Endodermal cell (in vitro differentiated cells): Measurements from ENCODE around the gene MYCL. TPM values are rescaled to one million over a fixed set of nuclear protein-coding genes. Genes with fewer than 3 reads are reported as not detected.

Experiments
- DNase-seq: peaks from one replicate; pipeline ENCODE4 v3.0.0-alpha.2; 2017
- H3K27ac ChIP-seq: 2 replicates; pipeline ENCODE4 v1.5.1; 2013; ENCODE audit warnings: mild to moderate bottlenecking, low read depth, low read length, moderate library complexity
- H3K27me3 ChIP-seq: 2 replicates; pipeline ENCODE4 v1.6.1; 2013; ENCODE audit warnings: mild to moderate bottlenecking, low read length, moderate library complexity; ENCODE audit not compliant: insufficient read depth, control insufficient read depth, poor library complexity, severe bottlenecking
- H3K36me3 ChIP-seq: 2 replicates; pipeline ENCODE4 v1.7.0; 2013; ENCODE audit warnings: mild to moderate bottlenecking, low read length, moderate library complexity; ENCODE audit not compliant: control insufficient read depth, insufficient read depth
- H3K4me1 ChIP-seq: one replicate; pipeline ENCODE4 v1.7.0; 2013; ENCODE audit warnings: low read length; ENCODE audit not compliant: control insufficient read depth, insufficient read depth
- H3K4me3 ChIP-seq: 2 replicates; pipeline ENCODE4 v1.5.1; 2013; ENCODE audit warnings: mild to moderate bottlenecking, low read length, moderate library complexity
- H3K9ac ChIP-seq: 2 replicates; pipeline ENCODE4 v1.6.1; 2013; ENCODE audit warnings: mild to moderate bottlenecking, low read length, moderate library complexity; ENCODE audit not compliant: poor library complexity, severe bottlenecking; ENCODE audit errors: extremely low read depth
- H3K9me3 ChIP-seq: 2 replicates; pipeline ENCODE4 v1.6.1; 2013; ENCODE audit warnings: mild to moderate bottlenecking, low read length, moderate library complexity; ENCODE audit not compliant: control insufficient read depth
- H3K27ac Mint-ChIP-seq: 2 replicates; pipeline ENCODE4 v1.8.0; 2020; ENCODE audit warnings: mixed read lengths
- H3K27me3 Mint-ChIP-seq: 2 replicates; pipeline ENCODE4 v1.8.0; 2021; ENCODE audit warnings: mild to moderate bottlenecking, mixed read lengths; ENCODE audit not compliant: insufficient read depth
- H3K36me3 Mint-ChIP-seq: 2 replicates; pipeline ENCODE4 v1.8.0; 2020; ENCODE audit warnings: low read depth, mixed read lengths
- H3K4me1 Mint-ChIP-seq: 2 replicates; pipeline ENCODE4 v1.8.0; 2020; ENCODE audit warnings: mixed read lengths
- H3K4me3 Mint-ChIP-seq: 2 replicates; pipeline ENCODE4 v1.8.0; 2020; ENCODE audit warnings: mild to moderate bottlenecking, moderate library complexity, mixed read lengths
- H3K9me3 Mint-ChIP-seq: 2 replicates; pipeline ENCODE4 v1.8.0; 2020; ENCODE audit warnings: mild to moderate bottlenecking, mixed read lengths
- CTCF ChIP-seq: fragments of 200-600 bp; sonication (generic); conservative IDR thresholded peaks from 2 replicates; pipeline ENCODE4 v1.5.0; 2021; ENCODE audit warnings: antibody characterized with exemption, mild to moderate bottlenecking
- WGBS, 2 experiments: methylation state at CpG; one replicate each; pipeline versions ENCODE4 v1.1.5 to v1.1.7; 2013; ENCODE audit warnings: missing lambda C conversion rate in 2 of 2, mixed read lengths in 1 of 2; ENCODE audit not compliant: insufficient coverage in 1 of 2, insufficient read length in 1 of 2; 5-methylcytosine and 5-hydroxymethylcytosine counted together
- total RNA-seq, 2 donors: library from RNA; stranded (reverse); fragmentation: NEBNext Ultra II Directional in 1 of 2; extraction: Animal tissue kit (Norgen Biotek cat#: 25700) in 1 of 2; gene quantifications; 2 replicates in 1 of 2; 3 replicates in 1 of 2; pipeline ENCODE4 v1.2.1, GENCODE V29; 2021

The MYCL gene
- total RNA-seq, 2 donors from 2014 or later = 35.0 to 39.5 TPM

GRCh38 chr1:39849203-39849602 is 52.5 kb downstream of the MYCL start:
- Mint-ChIP-seq H3K4me3 (no peak overlapping the region), H3K9me3 (no peaks in the 10 kb centered on the region), H3K27me3 (no peaks in the 10 kb centered on the region), H3K36me3 (peaks cover 45% of the 10 kb centered on the region), H3K4me1 (peaks cover 16% of the 10 kb centered on the region), H3K27ac (no peak overlapping the region)
- no peak for DNase-seq
- Histone ChIP-seq H3K4me3 (no peak overlapping the region), H3K36me3 (peaks cover 66% of the 10 kb centered on the region), H3K9ac (no peak overlapping the region), H3K4me1 (peaks cover 13% of the 10 kb centered on the region), H3K9me3 (no peaks in the 10 kb centered on the region), H3K27ac (no peak overlapping the region), H3K27me3 (no peaks in the 10 kb centered on the region)
- WGBS, 2 experiments = 88 to 89% methylated on average over 1 of the region's 1 CpG
- TF ChIP-seq CTCF = no peak

- no peak overlapping the region for H3K9ac ChIP-seq
- H3K27me3 ChIP-seq = no peaks in the 10 kb centered on the region
- 90 to 94% methylated on average over 5 to 6 of the region's 6 CpGs for WGBS, 2 experiments
- H3K9me3 Mint-ChIP-seq = no peaks in the 10 kb centered on the region
- no peak overlapping the region for H3K27ac ChIP-seq
- no peaks in the 10 kb centered on the region for H3K27me3 Mint-ChIP-seq
- DNase-seq = no peak
- no peak overlapping the region for H3K27ac Mint-ChIP-seq
- peaks cover 49% of the 10 kb centered on the region for H3K36me3 Mint-ChIP-seq
- no peak for TF ChIP-seq CTCF
- no peak overlapping the region for H3K4me3 Mint-ChIP-seq
- no peak overlapping the region for H3K4me3 ChIP-seq
- H3K4me1 Mint-ChIP-seq = peaks cover 24% of the 10 kb centered on the region
- peaks cover 13% of the 10 kb centered on the region for H3K4me1 ChIP-seq
- peaks cover 71% of the 10 kb centered on the region for H3K36me3 ChIP-seq
- H3K9me3 ChIP-seq = no peaks in the 10 kb centered on the region
These were observed 53.8 kb downstream of the MYCL start for GRCh38 chr1:39847940-39848339.

- DNase-seq = no peak
- Histone ChIP-seq H3K9me3 (no peaks in the 10 kb centered on the region), H3K9ac (no peak overlapping the region), H3K27ac (no peak overlapping the region), H3K27me3 (no peaks in the 10 kb centered on the region), H3K4me3 (no peak overlapping the region), H3K36me3 (peaks cover 75% of the 10 kb centered on the region), H3K4me1 (peaks cover 13% of the 10 kb centered on the region)
- Mint-ChIP-seq H3K4me3 (no peak overlapping the region), H3K36me3 (peaks cover 58% of the 10 kb centered on the region), H3K27me3 (no peaks in the 10 kb centered on the region), H3K27ac (no peak overlapping the region), H3K4me1 (peaks cover 24% of the 10 kb centered on the region), H3K9me3 (no peaks in the 10 kb centered on the region)
- TF ChIP-seq CTCF = no peak
- WGBS, 2 experiments = 100% methylated on average over 1 of the region's 1 CpG
These were observed 54.9 kb downstream of the MYCL start for GRCh38 chr1:39846796-39847195.
